Ecto neural progenitor cell (in vitro differentiated cells): ENCODE measurements around the gene CARMIL1.

ENCODE experiments used
- DNase-seq: peaks from one replicate; pipeline ENCODE4 v3.0.0-alpha.2; 2018; ENCODE audit warnings: low spot score

The CARMIL1 gene

GRCh38 chr6:25660512-25660911 lies 381.3 kb downstream of the CARMIL1 start:
- DNase-seq, result no peak

- no peak for DNase-seq
Measured at GRCh38 chr6:25661129-25661779, 382.1 kb downstream of the CARMIL1 start.

GRCh38 chr6:25665455-25665854 lies 386.3 kb downstream of the CARMIL1 start:
- DNase-seq, result no peak

GRCh38 chr6:25669413-25669812 lies 390.2 kb downstream of the CARMIL1 start:
- no peak for DNase-seq
